Left kidney (tissue), 8 donors: ENCODE data around the gene TMCC2. TPM values are rescaled to one million over a fixed set of nuclear protein-coding genes. Genes with fewer than 3 reads are reported as not detected.
"Not testable (repeated sequence)": the region's sequence is repeated elsewhere in the genome, so short reads cannot be mapped to it uniquely, and the experiment has no call there.

ENCODE experiments used
- DNase-seq: peaks from one replicate; pipeline ENCODE4 v3.0.0-alpha.2; 2013
- long read RNA-seq, 8 donors: transcript quantifications; one replicate each; lab custom pipeline, GENCODE V29; 2026
- polyA plus RNA-seq: library from polyadenylated mRNA; unstranded; fragments of 120-200 nt; gene quantifications from one replicate; pipeline ENCODE4 v1.2.1, GENCODE V29; 2013; ENCODE audit not compliant: insufficient read length

The TMCC2 gene, protein sequence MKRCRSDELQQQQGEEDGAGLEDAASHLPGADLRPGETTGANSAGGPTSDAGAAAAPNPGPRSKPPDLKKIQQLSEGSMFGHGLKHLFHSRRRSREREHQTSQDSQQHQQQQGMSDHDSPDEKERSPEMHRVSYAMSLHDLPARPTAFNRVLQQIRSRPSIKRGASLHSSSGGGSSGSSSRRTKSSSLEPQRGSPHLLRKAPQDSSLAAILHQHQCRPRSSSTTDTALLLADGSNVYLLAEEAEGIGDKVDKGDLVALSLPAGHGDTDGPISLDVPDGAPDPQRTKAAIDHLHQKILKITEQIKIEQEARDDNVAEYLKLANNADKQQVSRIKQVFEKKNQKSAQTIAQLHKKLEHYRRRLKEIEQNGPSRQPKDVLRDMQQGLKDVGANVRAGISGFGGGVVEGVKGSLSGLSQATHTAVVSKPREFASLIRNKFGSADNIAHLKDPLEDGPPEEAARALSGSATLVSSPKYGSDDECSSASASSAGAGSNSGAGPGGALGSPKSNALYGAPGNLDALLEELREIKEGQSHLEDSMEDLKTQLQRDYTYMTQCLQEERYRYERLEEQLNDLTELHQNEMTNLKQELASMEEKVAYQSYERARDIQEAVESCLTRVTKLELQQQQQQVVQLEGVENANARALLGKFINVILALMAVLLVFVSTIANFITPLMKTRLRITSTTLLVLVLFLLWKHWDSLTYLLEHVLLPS
- 6.3 TPM for polyA plus RNA-seq
- long read RNA-seq, donor 1, partial matches to known transcripts, result 0 of 4 reads
- long read RNA-seq, donor 1, other reads (novel, unspliced or antisense), result 0 of 4 reads
- long read RNA-seq, donor 2, result 0 reads
- long read RNA-seq, donor 3, result 0 reads
- long read RNA-seq, donor 4, result 0 reads
- long read RNA-seq, donor 5, partial matches to known transcripts, result 0 of 7 reads
- long read RNA-seq, donor 5, other reads (novel, unspliced or antisense), result 0 of 7 reads
- long read RNA-seq, donor 6, partial matches to known transcripts, result 0 of 2 reads
- long read RNA-seq, donor 6, other reads (novel, unspliced or antisense), result 0 of 2 reads
- long read RNA-seq, donor 7, partial matches to known transcripts, result 0 of 2 reads
- long read RNA-seq, donor 7, other reads (novel, unspliced or antisense), result 0 of 2 reads
- long read RNA-seq, donor 8, result 0 reads

DNA sequence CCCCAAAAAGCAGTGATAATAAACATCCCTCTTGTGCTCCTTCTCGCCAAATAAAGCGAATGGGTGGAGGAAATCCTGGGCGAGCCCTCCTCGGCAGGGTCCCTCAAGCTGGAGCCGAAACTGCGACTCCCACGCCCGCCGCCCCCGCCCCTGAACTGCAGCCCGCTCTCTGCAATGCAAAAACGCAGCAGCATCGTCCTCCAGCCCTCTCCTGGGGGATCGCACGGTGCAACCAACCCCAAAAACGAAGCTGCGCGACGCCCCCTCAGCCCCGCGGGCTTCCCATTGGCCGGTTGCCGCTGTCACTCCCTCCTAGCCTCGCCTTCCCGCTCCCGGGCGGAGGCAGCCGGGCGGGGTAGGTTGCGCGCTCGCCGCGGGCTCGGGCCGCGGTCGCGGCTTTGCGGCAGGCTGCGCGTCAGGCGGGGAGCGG, at the start of gene TMCC2:
TSS of gene TMCC2 (plus strand) at position 363 of the 430 bp plus-strand sequence. CDS start 619 bp downstream, outside the sequence.
- DNase-seq, result peak; percentile 91

DNA sequence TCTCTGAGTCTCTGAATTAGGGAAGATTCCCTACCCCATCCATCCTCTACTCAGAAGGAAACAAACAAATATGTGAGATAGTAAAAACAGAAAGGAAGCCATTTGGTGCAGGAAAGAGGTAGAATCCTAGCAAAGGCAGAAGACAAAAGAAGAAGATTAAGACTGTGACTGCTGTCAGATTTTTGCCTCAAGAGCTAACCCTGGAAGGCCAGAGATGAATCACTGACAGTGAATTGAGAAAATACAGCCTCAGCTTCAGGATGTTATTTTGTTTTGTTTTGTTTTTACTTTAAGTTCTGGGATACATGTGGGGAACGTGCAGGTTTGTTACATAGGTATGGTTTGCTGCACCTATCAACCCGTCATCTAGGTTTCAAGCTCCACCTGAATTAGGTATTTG, 47.9 kb upstream of the TMCC2 start:
- no peak for DNase-seq

DNA sequence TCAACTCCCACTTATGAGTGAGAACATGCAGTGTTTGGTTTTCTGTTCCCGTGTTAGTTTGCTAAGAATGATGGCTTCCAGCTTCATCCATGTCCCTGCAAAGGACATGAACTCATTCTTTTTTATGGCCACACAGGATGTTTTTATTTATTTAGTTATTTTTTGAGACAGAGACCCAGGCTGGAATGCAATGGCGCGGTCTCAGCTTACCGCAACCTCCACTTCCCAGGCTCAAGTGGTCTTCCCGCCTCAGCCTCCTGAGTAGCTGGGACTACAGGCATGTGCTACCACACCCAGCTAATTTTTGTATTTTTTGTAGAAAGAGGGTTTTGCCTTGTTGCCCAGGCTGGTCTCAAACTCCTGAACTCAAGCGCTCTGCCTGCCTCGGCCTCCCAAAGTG, 47.4 kb upstream of the TMCC2 start:
- not testable (repeated sequence) for DNase-seq

DNA sequence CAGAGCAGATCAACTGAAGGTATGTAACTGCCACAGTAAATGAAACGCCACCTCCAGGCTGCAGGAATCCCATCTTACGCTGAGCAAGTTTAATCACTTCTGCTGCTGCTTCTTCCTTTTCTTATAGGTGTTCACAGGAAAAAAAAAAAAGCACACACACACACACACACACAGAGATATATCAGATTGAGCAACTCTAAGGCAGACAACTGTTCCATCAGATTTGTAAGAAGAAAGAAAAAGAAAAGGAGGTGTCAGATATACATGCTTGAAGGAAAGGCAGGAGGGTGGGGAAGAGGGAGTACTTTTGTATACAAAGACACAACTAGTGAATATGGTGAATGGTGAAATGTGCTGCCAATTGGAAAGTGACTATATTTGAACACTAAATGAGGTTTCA, 44.8 kb upstream of the TMCC2 start:
- no peak for DNase-seq

DNA sequence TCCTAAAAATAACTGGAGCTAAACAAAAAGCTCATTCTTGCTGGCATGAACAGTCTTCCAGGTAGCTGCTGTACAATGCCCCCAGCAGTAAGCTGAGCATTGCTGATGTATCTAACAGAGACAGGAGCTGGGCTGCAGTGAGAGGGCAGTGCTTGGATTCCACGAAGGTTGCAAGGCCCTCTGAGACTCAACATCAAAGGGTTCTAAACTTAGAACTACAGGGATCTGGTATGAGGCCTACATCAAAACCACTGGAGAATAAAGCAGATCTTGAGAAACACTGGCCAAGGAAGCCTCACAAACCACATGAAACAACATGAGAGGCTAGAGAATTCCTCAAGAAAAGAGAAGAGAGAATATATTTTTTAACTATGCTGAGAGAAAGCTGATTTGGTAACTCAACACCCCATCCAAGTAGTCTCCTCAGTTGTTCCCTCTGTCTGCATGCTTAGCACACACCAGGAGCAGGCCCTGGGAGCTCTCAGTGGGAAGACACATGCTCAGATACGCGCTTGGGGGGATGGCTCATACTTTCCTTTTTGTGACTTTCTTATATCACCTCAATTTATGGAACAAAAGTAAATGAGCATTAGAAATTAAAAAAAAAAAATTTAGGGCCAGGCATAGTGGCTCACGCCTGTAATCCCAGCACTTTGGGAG, 43.9 kb upstream of the TMCC2 start:
- no peak for DNase-seq

DNA sequence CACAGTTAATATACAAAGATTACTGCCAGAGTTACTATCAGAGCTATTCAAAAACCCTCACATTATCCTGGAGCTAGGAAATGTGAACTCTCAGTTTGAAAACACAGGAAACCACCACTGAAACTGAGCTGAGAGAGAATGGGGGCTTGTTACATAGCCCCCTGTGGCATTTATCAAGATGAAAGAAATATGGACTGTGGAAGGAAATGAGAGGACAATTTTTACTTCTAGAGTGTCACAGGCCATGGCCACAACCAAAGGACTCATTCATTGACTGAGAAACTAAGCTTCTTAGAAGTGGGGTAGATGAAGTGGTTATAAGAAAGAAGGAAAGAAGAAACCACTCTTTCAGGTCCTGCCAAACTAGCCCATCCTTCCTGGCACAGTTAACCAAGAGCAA, 41.6 kb upstream of the TMCC2 start:
- no peak for DNase-seq

DNA sequence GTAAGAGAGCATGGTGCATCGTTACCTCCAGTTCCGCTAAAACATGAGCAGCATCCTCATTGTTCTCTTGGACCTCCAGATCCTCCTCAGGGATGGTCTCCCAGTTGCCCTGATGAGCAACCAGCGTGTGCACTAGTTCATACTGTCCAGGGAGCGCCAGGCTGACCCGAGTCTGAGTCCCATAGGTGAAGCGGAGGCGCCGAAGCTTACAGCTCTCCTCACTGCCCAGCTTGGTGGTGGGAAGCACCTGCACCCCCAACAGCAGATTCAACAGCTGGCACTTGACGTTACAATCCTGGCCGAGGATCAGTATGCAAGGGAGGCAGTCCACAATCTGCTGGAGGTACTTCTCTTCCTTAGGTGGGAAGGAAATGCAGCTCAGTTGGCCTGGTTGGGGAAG, 40.3 kb upstream of the TMCC2 start:
- no peak for DNase-seq

DNA sequence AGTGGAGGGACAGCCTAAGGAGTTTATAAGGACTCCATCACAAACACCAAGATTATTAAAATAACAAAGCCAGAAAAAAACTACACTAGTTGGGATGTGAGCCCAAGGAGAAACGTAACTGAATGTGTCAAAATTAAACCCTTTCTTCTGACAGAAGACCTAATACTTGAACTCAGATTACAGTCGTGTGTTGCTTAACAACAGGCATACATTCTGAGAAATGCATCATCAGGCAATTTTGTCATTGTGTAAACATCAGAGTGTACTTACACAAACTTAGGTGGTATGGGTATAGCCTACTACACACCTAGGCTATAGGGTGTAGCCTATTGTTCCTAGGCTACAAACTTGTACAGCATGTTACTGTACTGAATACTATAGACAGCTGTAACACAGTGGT, 39.6 kb upstream of the TMCC2 start:
- no peak for DNase-seq

DNA sequence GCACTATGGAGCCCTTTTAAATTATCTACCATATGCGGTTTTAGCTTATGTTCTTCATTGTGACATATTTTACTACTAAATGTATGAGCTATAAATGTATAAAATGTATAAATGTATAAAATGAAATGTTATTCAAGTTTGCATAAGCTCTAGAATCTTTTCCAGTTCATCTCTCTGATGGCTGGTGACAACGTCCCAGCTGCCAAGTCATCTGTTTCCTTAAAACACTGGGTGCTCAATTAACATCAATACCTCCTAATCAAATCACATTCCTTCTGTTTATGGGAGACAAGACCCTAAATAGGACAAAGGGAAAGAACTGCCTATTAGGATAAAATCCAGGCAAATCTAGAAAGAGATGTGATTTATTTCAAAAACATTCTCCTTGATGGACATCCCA, 39.1 kb upstream of the TMCC2 start:
- DNase-seq, result no peak

DNA sequence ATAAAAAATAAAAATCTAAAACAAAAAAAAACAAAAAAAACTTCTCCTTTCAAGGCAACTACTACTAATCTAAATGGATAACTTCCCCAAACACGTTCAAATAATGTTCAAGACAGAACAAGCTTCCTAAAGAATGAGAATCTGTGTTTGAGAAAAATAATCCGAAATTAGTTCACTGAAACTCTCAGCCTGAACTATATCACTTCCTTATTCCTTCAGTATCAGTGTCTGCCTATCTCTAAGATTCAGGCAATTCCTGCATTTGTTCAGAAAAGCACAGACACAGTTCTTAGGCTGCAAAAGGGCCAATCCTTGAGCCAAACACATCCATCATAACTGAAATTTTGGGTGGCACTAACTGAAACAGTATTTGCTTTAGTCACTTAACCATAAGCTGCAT, 38.6 kb upstream of the TMCC2 start:
- no peak for DNase-seq

DNA sequence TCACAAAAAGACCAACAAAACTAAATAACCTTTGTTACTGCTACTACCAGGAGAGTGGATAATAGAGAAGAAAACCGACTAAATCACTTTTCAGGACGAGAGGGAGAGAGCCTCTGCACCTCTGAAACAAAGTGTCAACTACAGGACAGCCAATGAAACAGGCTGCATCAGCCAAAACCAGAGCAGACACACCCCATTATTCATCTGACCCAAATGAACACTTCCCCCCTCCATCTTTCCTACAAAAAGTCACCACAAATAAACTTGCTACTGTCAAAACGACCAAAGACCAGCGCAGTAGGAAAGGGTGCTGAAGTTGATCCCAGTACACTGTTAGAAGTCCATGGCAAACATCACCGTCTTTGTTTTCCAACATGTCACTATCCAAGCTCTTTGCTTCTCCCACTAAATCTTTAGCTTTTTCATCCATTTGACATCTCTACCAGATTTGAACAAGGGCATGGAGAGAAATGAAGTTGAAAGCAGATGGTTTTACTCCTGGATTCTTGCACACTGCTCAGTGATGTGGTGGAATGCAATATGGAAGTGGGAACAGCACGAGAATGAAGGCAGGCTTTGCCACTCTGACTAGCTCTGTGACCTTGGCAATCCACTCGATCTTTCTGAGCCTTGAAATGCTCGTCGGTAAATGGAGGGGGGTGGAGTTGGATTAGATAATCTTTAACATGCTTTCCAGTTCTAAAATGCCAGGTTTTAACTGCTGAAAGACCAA, 36.7 kb upstream of the TMCC2 start:
- DNase-seq, result no peak

DNA sequence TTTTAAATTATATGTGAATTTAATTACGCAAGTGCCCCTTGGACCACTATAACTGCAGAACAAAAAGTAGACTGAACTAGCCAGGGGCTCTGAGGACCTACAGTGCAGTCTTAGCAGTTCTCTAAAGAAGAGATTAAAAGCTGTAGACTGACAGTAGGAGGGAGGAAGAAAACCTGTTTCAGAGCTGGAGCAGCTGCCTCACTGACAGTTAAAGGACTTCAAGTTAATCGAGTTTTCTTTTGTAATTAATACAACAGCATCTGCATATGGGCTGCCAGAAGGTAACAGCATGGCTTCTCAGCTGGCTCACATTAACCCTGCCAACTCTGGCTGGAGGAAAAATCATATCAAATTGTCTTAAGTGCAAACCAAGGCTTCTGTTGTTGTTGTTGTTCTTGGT, 36.1 kb upstream of the TMCC2 start:
- no peak for DNase-seq

DNA sequence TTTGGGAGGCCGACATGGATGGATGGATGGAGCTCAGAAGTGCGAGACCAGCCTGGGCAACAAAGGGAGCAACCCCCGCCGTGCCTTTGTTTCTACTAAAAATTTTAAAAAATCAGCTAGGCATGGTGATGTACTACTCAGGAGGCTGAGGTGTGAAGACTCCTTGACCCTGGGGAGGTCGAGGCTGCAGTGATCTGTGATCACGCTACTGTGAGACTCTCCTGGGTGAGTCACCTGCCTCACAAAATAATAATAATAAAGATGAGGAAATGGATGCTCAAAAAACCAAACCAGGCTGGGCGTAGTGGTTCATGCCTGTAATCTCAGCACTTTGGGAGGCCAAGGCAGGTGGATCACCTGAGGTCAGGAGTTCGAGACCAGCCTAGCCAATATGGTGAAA, 35.5 kb upstream of the TMCC2 start:
- no peak for DNase-seq

DNA sequence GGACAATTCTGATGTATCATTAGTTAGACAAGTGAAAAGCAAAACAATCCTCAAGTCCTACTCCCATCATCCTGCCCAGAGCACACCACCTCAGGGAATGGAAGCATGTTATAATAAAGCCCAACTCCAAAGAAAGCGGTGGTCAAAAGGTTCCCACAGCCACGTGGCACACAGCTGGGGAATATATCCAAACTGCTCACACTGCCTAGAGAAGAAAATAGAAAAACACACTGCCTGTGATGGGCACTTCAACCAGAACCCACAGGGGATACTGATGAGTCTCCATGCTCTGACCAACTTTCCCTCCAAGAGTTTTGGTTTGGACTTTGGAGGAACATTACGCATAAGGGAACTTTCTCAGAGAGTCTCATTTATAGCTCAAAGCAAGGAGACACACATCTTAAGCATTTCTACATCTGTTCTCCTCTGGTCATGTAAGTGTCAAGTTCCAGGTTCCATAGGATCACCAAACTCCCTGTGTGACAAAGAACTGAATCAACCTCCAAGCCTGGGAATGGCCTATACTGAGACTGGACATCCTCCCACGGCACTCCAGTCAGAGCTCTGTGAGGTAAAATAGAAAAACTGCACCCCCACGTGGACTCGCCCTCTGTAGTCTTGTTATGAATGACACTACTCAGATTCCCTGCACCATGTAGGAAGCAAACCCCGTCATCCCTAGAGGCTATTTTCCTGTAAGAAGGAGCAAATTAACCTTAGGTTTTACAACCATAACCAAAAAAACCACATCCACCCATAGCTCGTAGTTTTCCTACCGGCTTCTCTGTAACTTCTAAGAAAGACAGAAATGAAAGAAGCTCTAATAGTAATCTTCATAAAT, 28.4 kb upstream of the TMCC2 start:
- no peak for DNase-seq

DNA sequence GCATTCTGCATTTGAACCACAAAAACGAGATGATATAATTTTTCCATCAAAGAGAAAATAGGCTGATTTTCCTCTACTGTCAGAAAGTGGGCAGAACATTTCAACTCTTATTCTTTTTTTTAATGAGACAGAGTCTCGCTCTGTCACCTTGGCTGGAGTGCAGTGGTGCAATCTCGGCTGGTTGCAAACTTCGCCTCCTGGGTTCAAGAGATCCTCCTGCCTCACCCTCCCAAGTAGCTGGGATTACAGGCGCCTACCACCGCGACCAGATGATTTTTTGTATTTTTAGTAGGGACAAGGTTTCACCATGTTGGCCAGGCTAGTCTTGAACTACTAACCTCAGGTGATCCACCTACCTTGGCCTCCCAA, 27.8 kb upstream of the TMCC2 start:
- no peak for DNase-seq

DNA sequence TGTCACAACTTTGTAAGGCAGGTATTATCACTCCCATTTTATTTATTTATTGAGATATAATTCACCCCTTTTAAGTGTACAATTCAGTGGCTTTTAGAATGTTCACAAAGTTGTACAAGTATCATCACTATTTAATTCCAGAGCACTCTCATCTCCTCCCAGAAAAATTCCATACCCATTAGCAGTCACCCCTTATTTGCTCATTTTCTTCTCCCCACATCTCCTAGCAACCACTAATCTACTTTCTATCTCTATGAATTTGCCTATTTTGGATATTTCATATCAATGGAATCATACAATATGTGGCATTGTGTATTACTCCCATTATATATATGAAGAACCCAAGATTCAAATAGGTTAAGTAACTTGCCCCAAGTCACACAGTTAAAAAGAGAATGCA, 23.2 kb upstream of the TMCC2 start:
- no peak for DNase-seq

DNA sequence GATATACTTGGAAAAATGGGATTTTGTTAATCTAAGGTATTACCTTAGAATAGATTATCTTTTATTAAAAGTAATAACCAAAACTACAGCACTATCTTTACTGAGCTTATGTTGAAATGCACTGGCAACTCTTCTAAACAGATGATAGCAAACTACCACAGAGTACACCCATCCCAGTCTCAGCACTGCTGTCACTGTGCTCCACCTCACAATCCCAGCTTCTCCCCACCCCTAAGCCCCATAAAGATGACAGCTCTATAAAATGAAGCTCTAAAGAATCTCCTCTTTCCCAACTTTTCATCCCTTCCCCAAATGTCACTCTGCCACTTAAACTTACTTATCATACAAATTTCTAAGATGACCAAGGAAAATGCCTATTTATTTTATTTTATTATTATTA, 22.7 kb upstream of the TMCC2 start:
- no peak for DNase-seq

DNA sequence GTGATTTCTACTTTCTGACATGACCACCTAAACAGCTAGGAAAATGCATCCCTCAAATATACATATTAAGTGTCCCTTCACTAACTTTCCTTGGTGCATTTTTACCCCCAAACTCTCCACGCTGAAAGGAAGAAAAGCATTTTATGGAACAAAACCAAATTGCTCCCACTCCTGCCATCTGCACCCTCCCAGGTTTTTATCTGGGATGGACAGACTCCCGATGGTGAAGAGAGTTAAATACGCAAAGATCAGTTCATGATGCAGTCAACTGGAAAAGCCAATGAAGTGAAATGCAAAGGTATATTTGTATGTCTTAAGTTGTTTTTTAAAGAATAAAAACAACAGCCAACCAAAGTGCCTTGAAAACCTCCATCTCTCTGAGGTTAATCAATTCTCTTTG, 18.9 kb upstream of the TMCC2 start:
- DNase-seq, result no peak

DNA sequence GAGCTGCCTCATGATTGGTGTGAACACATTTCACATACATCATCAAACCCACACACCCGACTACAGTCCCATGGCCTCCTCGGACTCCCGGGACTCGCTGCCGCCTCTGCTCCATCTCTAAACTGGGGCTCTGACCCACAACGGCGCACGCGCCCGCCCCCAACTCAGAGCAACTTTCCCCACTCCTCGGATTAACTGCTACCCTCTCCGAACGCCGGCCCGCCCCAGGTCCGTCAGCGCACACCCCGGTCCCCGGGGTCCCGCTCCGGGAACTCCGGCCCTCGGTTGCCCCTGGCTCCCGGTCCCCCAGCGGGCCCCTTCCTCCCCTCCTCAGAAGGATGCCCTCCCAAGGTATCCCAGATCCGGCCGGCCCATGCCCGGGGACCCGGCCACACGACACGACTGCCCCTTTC, 17.0 kb upstream of the TMCC2 start:
- DNase-seq, result peak; percentile 21

DNA sequence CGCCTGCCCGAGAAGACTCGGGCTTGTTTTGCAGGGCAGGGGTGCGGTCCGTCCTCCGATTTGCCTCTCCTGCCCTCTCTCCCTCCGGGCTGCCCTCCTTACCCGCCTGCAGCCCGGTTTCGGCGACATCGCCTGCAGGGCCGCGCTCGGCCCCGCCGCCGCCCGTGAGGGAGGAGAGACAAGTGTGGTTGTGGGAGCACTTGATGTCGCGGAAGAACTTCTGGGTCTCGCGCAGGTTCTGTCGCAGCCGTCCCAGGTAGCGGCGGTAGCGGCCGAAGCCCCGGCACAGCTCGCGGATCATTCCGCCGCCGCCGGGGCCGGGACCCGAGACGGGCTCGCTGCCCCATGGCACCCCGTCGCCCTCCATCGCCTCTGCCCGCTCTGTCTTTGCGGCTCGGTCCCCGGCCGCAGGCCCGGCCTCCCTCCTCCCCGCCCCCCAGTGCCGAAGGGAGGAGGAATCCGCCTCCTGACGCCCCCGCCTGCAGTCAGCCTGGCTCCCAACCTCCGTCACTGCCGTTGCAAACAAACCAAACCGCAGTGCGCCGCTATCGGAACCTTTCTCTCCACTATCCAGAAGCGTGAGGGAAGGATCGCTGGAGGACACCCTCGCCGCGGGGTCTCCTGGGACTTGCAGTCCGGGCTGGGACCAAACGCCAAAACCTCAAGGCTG, 16.4 kb upstream of the TMCC2 start, which contains the start of gene DSTYK:
TSS of gene DSTYK (minus strand) at position 534 of the 670 bp plus-strand sequence. CDS start at position 367, 167 bp downstream.
- DNase-seq, result peak; percentile 94
